Fibroblast of lung (primary cell): ENCODE results near the gene GADL1.

ENCODE experiments used
- EZH2 ChIP-seq: IDR thresholded peaks from 2 replicates; pipeline ENCODE4 v1.5.1; 2012; ENCODE audit warnings: low read length, control low read depth, mild to moderate bottlenecking; ENCODE audit errors: missing control alignments
- TF ChIP-seq, protein P1 (sequence below), 2 donors: IDR thresholded peaks in 1 of 2; conservative IDR thresholded peaks in 1 of 2; 1 replicate in 1 of 2; 2 replicates in 1 of 2; pipeline ENCODE4 v1.5.1; 2011 to 2012; ENCODE audit warnings: low read length in 2 of 2, control low read depth in 1 of 2, inconsistent platforms in 1 of 2, low read depth in 1 of 2, mild to moderate bottlenecking in 1 of 2

DNA sequence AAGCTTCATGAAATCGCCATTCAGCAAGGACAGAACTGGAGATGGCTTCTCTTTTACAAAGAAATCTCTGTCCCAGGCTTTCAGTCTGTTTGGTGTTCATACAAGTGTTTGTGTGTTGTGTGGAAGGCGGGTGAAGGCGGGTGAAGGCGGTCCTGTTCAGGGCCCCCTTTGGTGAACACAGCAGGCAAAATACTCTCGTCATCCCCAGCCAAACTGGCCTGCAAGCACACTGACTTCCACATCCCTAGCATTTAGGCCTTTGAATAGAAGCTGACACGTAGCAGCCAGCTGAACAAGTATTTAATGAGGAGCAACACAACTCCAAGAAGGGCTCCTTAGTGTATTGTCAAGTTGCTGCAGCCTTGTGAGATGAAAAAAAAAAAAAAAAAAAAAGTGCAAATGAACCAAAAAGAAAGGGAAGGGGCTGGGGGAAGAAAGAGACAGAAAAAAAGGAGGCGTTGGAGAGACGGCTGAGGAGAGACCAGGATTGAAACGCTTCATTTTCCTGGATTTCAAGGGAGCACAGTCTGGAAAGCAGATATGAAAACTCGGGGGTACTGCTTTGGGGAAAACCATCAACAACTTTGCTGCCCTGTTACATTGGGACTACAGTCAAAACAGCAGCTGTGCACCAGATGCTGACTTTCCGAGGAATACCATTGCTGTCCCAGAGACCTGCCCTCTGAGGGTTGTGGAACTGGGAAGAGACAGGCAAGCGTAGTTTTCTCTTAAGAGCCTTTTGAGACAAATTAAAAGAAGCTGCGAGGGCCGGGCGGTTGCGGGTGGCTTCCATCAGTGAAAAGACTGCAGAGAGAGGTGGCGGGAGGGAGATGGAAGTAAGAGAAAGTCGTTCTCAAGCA is 213.4 kb downstream of the GADL1 start:
- TF ChIP-seq, protein P1, sequence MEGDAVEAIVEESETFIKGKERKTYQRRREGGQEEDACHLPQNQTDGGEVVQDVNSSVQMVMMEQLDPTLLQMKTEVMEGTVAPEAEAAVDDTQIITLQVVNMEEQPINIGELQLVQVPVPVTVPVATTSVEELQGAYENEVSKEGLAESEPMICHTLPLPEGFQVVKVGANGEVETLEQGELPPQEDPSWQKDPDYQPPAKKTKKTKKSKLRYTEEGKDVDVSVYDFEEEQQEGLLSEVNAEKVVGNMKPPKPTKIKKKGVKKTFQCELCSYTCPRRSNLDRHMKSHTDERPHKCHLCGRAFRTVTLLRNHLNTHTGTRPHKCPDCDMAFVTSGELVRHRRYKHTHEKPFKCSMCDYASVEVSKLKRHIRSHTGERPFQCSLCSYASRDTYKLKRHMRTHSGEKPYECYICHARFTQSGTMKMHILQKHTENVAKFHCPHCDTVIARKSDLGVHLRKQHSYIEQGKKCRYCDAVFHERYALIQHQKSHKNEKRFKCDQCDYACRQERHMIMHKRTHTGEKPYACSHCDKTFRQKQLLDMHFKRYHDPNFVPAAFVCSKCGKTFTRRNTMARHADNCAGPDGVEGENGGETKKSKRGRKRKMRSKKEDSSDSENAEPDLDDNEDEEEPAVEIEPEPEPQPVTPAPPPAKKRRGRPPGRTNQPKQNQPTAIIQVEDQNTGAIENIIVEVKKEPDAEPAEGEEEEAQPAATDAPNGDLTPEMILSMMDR (conservative IDR thresholded peaks at IDR 0.05 in 1 of 2, IDR thresholded peaks at IDR 0.05 in 1 of 2; ENCODE audit: low read depth in 1 of 2, low read length in 2 of 2) = no peak
- no peak for TF ChIP-seq EZH2
